Testis (tissue), 2 donors: Measurements from ENCODE around the gene C22orf39.

Source experiments
- POLR2A ChIP-seq: fragments of 450-650 bp; IDR thresholded peaks from one replicate; pipeline ENCODE4 v1.6.1; 2017; ENCODE audit warnings: antibody characterized with exemption, mild to moderate bottlenecking, moderate library complexity
- TF ChIP-seq, protein P1 (sequence below), 3 experiments: fragments of 450-650 bp in 2 of 3; fragments of 200-600 bp in 1 of 3; sonication (generic) in 1 of 3; IDR thresholded peaks; one replicate each; pipeline ENCODE4 v1.5.1; 2016 to 2019; ENCODE audit warnings: antibody characterized with exemption in 3 of 3, mild to moderate bottlenecking in 2 of 3, moderate library complexity in 1 of 3

DNA sequence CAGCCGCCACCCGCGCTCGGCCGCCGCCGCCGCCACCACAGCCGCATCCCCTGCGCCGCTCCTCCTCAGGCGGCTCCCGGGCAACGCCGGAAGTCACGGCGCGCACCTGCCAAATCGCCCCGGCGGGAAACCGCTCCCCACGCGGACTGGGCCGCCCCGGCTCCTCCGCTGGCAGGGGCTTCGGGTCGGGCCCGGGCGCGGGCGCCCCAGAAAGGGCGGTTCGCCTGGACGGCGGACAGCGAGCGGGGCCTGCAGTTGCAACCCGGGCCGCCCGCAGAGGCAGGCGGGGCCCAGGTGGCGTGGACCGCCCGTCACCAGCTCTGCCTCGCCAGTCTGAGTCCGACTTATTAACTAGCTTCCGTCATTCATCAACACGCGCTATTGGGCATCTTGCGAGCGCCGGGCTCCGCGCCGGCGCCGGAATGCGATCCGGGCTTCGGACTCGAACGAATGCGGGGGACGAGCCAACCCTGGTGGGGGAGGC lies 15.8 kb downstream of the C22orf39 start, which contains the start of gene HIRA:
- TF ChIP-seq, protein P1, sequence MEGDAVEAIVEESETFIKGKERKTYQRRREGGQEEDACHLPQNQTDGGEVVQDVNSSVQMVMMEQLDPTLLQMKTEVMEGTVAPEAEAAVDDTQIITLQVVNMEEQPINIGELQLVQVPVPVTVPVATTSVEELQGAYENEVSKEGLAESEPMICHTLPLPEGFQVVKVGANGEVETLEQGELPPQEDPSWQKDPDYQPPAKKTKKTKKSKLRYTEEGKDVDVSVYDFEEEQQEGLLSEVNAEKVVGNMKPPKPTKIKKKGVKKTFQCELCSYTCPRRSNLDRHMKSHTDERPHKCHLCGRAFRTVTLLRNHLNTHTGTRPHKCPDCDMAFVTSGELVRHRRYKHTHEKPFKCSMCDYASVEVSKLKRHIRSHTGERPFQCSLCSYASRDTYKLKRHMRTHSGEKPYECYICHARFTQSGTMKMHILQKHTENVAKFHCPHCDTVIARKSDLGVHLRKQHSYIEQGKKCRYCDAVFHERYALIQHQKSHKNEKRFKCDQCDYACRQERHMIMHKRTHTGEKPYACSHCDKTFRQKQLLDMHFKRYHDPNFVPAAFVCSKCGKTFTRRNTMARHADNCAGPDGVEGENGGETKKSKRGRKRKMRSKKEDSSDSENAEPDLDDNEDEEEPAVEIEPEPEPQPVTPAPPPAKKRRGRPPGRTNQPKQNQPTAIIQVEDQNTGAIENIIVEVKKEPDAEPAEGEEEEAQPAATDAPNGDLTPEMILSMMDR (IDR thresholded peaks at IDR 0.05), result peak in 1 of 3 experiments; percentile 11
- TF ChIP-seq POLR2A, result no peak
